HG02678 (cell line): ENCODE data around the gene MPC2.
"Not testable (repeated sequence)": the region's sequence is repeated elsewhere in the genome, so short reads cannot be mapped to it uniquely, and the experiment has no call there.

Experiments used
- ATAC-seq: cut with Tn5 transposase; IDR thresholded peaks from one replicate; pipeline ENCODE4 v1.9.1; 2021; ENCODE audit warnings: mild to moderate bottlenecking, moderate library complexity; ENCODE audit not compliant: unreplicated experiment

The MPC2 gene

GRCh38 chr1:167909691-167910180 lies 27.1 kb downstream of the MPC2 start:
- no peak for ATAC-seq

- ATAC-seq, result no peak
These were observed 31.2 kb downstream of the MPC2 start for GRCh38 chr1:167905671-167906070.

- ATAC-seq, result no peak
These were observed 31.7 kb downstream of the MPC2 start for GRCh38 chr1:167905182-167905581.

GRCh38 chr1:167904652-167905130 lies 32.2 kb downstream of the MPC2 start:
- no peak for ATAC-seq

- ATAC-seq, result no peak
These were observed 36.0 kb downstream of the MPC2 start for GRCh38 chr1:167900907-167901306.

- peak; percentile 90 for ATAC-seq
These were observed 37.6 kb downstream of the MPC2 start for GRCh38 chr1:167899253-167899681.

GRCh38 chr1:167898578-167899222 lies 38.2 kb downstream of the MPC2 start:
- ATAC-seq, result no peak

- no peak for ATAC-seq
These were observed 43.1 kb downstream of the MPC2 start for GRCh38 chr1:167893798-167894197.

GRCh38 chr1:167890400-167890799 lies 46.5 kb downstream of the MPC2 start:
- no peak for ATAC-seq

- not testable (repeated sequence) for ATAC-seq
These were observed 49.7 kb downstream of the MPC2 start for GRCh38 chr1:167887187-167887586.

GRCh38 chr1:167882376-167882775 lies 54.5 kb downstream of the MPC2 start:
- no peak for ATAC-seq

GRCh38 chr1:167881786-167882185 lies 55.1 kb downstream of the MPC2 start:
- ATAC-seq, result no peak

GRCh38 chr1:167881069-167881468 lies 55.8 kb downstream of the MPC2 start:
- no peak for ATAC-seq

- no peak for ATAC-seq
These were observed 56.3 kb downstream of the MPC2 start for GRCh38 chr1:167880580-167881021.

GRCh38 chr1:167879508-167879907 lies 57.4 kb downstream of the MPC2 start:
- ATAC-seq, result no peak

GRCh38 chr1:167878372-167879160 lies 58.3 kb downstream of the MPC2 start:
- ATAC-seq, result no peak

GRCh38 chr1:167876597-167877175 lies 60.2 kb downstream of the MPC2 start:
- no peak for ATAC-seq

- ATAC-seq, result no peak
These were observed 65.5 kb downstream of the MPC2 start for GRCh38 chr1:167871331-167871730.

- not testable (repeated sequence) for ATAC-seq
These were observed 67.5 kb downstream of the MPC2 start for GRCh38 chr1:167869157-167870001.

- not testable (repeated sequence) for ATAC-seq
These were observed 70.0 kb downstream of the MPC2 start for GRCh38 chr1:167866739-167867414.
